ENCODE measurements around the gene TTC23.
"Not testable (repeated sequence)": the region's sequence is repeated elsewhere in the genome, so short reads cannot be mapped to it uniquely, and the experiment has no call there.

Gene TTC23

DNA sequence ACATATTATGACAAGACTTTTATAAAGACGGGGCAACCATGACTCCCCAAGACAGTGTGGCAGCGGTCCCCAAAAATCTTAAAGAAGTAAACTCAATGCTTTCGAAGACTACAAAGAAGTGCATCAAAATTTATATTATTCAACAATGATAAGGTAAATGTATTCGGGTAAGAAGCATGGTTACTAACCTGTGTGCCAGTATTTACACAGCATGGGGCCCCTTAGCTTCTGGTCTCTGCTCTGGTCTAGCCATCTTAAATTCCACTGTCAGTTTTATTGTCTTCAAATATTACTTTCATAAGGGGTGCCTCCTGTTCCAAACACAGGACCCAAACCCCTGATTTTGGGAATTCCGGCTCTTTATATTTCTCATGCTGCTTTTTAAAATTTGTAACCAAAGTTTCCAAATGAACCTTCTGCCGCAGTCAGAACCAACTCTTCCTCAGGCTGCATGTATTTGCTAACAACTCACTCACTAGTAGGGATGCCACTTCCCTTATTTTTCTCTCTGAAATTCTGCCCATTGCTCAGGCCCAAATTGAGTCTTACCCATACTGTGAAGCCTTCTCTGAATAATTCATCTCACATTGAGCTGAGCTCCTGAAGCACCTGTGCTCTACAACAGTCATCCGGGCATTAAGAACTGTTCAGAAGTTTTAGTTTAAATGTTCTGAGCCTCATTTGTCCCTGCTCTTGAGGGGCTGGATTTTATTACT lies 1.2 kb downstream of the TTC23 start:
- no peak for DNase-seq (ENCODE audit: low spot score)

DNA sequence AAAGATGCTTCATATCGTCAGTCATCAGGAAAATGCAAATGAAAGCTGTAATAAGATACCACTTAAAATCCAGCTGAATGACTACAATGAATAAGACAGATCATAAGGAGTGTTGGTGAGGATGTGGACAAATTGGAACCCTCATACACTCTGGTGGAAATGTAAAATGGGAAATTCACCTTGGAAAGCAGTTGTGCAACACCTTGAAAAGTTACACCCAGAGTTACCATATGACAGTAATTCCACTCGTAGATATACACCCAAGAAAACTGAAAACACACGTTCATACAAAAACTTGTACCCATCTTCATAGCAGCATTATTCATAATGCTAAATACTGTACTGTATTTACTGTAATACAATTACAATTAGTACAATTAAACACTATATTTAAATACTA lies 2.3 kb downstream of the TTC23 start:
- DNase-seq (ENCODE audit: low spot score), result no peak

DNA sequence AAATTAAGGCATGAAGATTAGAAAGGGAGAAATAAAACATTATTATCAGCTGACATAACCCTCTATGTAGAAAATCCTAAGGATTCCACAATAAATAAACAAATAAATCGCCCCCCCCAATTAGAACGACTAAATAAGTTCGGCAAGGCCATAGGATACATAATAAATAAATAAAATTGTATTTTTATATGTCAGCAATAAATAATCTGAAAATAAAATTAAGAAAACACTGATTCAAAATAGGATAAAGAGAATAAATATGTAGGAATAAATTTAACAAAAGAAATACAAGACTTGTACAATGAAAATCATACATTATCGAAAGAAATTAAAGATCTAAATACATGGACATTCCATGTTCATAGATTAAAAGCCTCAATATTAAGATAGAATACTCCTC lies 5.1 kb downstream of the TTC23 start:
- DNase-seq (ENCODE audit: low spot score), result no peak

DNA sequence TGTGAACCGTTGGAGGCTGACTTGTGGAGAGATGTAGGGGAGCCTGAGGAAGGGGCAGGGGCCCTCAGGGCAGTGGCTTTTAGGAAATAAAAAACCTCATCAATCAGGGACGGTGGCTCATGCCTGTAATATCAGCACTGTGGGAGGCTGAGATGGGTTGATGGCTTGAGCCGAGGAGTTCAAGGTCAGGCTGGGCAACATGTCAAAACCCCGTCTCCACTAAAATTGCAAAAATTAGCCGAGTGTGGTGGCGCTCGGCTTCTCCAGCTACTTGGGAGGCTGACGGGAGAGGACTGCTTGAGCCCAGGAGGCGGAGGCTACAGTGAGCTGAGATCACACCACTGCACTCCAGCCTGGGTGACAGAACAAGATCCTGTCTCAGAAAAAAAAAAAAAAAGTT lies 7.6 kb downstream of the TTC23 start:
- DNase-seq (ENCODE audit: low spot score), result no peak

DNA sequence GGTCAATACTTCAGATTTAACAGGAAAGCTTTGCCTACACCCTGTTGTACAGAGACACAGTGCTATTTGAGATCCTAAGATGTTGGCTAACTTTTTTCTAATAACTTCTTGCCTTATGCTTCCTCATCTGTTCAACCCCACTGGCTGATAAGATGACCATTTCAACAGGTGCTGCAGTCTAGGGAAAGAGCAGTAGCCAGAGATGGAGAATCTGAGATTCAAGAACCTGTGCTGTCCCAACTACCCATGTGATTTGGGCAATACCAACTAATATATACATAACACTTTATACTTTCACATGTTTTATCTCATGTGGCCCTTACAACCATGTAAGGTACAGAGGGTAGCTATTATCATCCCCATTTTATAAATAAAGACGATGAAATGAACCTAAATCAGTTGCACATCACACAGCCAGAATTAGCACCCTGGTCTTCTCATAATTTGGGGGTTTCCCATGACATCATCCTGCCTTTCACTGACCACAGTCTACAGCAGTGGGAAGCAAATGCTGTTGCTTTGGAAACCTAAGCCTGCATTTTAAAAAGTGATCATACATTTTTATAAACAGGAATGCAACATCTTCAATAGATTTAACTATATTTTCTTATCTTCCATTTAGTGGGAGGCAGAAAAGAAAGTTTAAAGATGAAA lies 9.7 kb downstream of the TTC23 start:
- no peak for DNase-seq (ENCODE audit: low spot score)

DNA sequence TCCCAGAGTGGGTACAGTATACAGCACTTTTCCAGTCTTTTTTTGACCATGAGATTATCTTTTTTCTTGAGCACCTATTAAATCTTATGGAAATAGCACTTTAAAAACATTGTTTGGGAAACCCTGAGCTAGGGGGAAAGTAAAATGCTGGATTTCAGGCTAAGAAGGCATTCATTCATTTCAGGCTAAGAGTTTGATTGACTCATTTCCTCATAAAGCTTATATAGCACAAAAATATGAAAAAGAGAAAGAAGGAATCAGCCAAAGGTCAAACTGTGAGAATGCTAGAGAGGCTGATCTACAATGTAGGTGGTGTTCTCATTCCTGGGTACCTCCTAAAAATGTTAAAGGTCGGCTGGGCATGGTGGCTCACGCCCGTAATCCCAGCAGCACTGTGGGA lies 10.5 kb downstream of the TTC23 start:
- no peak for DNase-seq (ENCODE audit: low spot score)

DNA sequence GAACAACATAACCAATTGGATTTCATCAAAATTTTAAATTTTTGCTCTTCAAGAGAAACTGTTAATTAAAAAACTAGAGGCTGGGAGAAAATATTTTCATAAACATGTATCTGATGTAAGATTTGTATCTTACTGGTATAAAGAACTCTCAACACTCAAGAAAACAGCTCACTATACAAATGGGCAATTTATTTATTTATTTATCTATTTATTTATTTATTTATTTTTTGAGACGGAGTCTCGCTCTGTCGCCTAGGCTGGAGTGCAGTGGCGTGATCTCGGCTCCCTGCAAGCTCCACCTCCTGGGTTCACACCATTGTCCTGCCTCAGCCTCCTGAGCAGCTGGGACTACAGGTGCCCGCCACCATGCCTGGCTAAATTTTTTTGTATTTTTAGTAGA lies 15.2 kb downstream of the TTC23 start:
- DNase-seq (ENCODE audit: low spot score), result not testable (repeated sequence)

DNA sequence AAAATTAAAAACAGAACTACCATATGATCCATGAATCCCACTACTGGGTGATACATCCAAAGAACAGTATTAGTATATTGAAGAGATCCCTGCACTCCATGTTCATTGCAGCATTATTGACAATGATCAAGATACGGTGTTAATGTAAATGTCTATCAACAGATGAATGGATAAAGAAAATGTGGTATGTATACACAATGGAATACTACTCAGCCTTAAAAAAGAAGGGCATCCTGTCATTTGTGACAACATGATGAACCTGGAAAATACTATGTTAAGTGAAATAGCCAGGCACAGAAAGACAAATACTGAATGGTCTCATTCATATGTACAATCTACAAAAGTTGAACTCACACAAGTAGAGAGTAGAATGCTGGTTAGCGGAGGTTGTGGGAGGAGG lies 16.6 kb downstream of the TTC23 start:
- DNase-seq (ENCODE audit: low spot score), result no peak

DNA sequence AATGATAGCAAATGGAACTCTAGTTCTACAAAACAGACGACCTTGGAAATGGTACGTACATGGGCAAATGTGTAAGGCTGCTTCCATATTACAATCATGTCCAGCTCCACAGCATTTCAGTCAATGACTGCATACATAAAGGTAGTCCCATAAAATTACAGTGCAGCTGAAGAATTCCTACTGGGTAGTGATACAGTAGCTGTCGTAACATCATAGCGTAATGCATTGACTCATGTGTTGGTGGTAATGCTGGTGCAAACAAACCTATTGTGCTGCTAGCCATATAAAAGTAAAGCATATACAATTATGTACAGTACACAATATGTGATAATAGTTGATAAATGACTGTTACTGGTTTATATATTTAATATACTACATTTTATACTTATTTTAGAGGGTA lies 18.5 kb downstream of the TTC23 start:
- DNase-seq (ENCODE audit: low spot score), result no peak

DNA sequence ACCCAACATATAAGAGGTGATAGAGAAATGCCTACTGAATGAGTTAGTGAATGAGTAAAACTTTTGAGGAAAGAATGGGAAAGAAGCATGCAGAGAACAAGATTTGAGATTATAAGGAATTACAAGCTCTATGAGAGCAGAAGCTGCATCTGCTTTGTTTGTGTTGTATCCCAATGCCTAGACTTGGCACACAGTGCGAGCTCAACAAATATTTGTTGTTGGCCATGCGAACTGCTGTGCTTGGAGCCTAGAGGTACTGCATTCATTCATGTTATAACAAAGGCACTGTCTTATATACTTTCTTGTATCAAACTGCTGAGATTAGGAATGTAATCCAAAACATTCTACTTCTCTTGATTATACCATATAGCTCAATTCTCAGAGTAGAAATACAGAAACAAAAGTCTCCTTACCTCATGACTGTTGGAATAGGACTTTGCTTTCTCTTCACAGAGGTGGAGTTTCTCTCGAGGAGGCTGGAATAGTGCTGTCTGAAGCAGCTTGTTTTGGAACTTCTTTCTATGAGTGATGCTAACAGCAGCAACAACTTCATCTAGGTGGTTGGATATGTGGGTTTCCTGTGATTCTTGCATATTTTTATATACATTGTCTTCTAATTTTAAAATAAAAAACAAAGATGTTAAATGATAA lies 21.1 kb downstream of the TTC23 start:
- DNase-seq (ENCODE audit: low spot score), result no peak

DNA sequence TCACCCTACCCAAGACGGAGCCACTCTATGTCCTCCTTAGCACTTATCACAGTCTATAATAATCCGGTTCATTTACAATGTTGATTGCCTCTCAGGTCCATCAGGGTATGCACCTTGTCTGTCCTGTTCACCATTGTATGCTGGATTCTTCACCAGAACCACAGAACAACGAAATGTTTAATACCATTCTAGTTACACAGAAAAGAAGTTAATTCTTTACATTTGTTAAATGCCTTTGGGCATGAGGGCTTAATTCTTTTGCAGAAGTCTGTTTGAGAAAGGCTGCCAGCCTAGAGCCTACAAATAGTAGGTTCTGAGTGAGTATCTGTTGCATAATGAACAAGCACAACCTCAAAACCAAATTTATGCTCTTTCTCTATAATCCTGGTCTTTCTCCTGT lies 22.6 kb downstream of the TTC23 start:
- no peak for DNase-seq (ENCODE audit: low spot score)

DNA sequence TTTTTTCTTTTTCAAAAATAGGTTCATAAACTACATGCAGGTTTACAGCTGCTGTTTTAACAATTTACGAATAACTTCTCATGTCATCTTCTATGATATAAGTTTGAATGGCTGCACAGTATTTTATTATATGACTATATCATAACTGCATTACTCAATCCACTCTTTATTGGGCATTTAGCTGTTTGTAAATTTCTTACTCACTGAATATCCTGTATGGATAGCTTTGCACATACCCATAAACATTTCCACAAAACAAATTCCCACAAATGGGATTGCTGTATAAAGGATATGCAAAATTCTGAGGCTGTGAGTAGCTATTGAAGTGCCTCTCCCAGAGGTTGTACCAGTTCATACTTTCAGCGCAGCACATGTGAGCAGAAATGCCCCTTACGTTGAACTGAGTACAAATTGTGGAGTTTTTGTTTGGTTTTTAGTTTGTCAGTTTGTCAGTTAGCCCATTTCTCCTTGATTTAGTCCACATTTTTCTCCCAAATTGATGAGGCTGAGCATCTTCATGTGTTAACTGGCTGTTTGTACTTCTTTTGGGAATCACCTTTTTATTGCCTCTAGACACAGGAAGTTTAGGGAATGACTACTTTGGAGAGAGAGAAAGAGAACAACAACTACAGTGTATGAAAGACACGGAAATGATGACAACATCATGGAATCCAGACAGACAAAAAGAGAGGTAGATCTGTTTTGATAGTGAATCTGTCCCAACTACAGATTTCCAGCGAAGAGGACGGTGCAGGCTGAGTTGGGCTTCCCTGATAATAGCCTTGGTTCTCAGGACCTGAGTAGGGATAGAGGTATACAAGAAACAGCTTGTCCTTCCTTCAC lies 24.8 kb downstream of the TTC23 start:
- DNase-seq (ENCODE audit: low spot score), result no peak

DNA sequence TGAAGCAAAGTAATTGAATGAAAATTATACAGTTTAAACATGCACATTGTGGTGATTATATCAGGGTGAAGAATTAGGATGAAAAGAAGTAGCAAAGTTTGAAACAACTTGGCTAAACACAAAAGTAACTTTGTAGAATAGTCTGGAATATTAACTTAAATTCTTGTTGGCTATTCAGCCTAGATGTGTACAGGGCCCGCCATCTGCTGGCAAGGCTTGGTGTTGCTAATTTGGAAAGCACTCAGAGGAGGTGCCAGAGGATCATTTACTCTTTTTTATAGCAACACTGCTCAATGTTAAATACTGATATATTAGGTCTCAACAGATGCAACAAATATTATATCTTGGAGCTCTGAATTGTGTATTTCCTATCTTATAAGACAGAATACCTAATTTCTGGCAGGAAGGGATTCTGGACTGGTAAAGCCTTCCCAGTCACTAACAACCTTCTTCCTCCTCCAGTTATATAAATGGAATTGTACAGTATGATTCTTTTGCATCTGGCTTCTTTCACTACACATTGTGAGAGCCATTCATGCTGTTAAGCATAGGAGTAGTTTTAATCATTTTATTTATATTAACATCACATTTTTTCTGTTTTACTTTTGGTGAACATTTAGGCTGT lies 36.1 kb downstream of the TTC23 start:
- DNase-seq (ENCODE audit: low spot score), result peak; percentile 85

DNA sequence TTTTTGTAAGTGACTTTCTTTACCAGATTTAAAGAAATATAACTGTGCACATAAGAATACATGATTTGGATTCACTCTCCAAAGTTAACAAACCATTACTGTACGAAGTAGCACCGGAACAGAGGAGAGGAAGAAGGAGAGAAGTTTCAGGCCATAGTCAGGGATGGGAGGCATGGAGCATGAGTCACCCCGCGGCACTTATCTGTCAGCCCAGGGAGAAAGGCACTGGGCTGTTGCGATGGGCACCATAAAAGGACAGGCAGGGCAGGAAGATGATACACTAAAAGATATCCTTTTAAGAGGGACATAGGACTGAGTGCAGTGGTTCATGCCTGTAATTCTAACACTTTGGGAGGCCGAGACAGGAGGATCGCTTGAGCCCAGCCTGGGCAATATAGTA lies 37.0 kb downstream of the TTC23 start:
- DNase-seq (ENCODE audit: low spot score), result peak; percentile 22

DNA sequence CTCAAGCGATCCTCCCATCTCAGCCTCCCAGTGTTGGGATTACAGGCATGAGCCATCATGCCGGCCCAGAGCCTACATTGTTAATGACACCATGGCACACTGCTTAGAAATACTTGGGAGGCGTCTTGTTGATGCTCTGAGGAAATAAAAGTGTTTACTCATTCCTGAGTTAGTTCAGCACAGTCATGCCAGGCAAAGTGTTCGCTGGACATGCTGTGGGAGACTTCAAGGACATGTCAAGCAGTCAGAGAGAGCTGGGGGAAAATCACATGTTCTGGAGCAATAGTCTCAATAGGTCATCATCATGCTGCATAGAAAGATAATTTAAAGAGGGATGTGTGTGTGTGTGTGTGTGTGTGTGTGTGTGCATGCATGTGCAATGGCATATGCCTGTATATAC lies 37.5 kb downstream of the TTC23 start:
- no peak for DNase-seq (ENCODE audit: low spot score)

DNA sequence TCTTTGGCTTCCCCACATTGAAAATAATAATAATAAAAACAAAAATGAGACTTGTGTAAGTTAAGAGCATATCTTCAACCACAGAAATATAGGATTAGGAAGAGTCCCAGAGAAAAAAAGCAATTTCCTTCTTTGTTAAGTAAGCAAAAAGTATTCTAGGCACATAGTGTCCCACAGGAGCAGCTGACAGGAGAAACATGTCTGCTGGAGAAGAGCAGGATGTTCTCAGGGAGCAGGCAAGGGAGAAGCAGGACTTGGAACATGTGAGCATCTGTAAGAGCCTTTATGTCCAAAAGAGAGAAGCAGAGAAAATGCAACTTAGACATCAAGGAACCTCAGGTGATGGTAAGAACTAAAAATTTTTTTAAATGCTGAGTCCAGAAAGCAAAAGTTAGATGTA lies 39.0 kb downstream of the TTC23 start:
- no peak for DNase-seq (ENCODE audit: low spot score)

DNA sequence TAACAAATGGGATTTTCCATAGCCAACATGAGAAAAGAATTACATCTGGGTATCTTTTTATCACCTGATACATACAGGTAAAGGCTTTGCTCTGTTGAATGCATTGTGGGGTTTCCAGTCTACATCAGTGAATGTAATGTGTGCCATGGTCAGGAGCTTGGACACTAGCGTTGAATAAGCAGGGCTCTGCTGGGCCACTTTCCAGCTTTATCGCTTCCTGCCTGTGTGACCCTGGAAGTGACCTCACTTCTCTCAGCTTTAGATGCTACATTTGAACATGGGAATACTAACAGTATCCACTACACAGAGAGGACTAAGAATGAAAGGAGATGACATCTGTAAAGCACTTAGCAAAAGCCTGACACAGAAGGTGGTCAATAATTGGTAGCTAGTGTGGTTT lies 40.1 kb downstream of the TTC23 start:
- no peak for DNase-seq (ENCODE audit: low spot score)

DNA sequence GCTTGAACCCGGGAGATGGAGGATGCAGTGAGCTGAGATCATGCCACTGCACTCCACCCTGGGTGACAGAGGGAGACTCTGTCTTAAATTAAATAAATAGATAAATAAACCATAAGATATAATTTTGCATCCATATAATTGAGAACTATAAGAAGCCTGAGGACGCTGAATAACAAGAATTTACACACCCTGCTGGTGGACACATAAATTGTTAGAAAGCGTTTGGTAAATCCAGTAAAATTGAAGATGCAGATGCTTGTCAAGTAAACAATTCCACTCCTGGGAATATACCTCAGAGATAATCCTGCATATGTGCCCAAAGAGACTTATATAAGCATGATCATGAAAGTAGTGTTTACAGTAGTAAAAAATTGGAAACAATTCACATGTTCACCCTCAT lies 41.7 kb downstream of the TTC23 start:
- DNase-seq (ENCODE audit: low spot score), result no peak

DNA sequence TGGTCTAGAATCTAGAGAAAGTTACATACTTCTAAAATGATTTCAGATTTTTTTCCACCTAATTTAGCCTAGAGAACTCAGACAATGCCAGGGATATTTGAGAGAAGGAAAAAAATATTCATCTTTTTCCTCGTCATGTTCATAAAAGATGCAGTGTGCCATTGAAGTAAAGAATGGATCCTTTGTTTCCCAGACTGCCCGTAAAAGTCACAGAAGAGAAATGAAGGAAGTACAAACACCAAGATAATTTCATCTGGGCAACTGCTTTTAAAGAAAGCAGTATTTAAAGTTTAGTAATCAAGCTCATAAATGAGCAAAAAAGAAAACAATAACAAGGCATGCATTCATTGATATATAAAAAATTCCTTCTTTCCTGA lies 47.2 kb downstream of the TTC23 start:
- no peak for DNase-seq (ENCODE audit: low spot score)

DNA sequence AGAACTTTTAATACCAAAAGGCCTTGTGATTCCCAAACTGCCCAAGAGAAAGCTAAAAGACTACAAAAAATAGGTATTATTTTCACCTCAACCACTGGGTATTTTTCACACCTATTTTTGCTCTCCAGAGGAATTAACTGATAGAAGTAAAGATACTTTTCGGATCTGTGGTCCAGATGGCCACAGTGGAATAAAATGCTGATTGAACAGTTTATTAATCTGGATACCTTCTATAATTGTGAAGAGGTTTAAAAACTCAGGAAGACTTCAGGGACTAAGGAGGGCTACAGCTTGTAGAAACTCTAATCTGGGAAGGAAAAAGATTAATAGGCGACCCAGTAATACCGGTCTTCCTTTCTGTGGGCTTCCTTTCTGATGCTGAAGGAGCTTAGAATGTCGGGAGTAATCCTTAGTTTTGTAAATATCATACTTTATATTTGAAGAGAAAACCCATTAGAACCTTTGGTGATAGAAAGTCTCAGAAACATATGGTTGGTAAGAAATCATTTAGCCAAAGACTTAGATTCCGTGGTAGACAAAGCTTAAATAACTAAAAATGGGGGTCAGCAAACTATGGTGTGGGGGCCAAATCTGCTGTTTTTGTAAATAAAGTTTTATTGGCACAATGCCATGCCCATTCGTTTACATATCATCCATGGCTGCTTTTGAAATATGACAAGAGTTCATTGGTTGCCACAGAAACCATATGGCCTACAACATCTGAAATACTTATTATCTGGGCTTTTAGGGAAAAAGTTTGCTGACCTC lies 47.8 kb downstream of the TTC23 start:
- no peak for DNase-seq (ENCODE audit: low spot score)

DNA sequence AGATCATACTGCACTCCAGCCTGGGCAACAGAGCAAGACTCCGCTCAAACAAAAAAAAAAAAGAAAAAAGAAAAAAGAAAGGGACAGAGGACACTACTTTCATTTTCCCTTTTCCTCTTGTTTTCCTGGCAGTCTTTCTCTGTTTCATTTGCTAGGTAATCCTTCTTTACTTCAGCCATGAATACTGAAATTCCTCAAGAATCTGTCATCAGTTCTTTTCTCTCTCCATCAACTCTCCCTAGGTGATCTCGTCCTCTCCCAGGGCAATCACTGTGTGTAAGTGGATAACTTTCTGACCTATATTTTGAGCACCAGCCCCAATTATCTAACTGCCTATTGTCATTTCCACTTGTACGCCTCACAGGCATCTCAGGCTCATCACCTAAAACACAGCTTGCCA lies 51.5 kb downstream of the TTC23 start:
- no peak for DNase-seq (ENCODE audit: low spot score)

DNA sequence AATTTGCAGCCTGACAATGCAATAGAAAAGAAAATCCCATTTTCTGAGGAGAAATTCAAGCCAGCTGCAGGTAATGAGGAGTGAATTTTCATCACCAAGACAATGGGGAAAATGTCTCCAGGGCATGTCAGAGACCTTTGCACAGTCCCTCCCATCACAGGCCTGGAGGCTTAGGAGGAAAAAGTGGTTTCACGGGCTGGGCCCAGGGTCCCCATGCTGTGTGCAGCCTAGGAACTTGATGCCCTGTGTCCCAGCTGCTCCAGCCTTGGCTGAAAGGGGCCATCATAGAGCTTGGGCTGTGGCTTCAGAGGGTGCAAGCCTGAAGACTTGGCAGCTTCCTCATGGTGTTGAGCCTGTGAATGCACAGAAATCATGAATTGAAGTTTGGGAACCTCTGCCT lies 57.2 kb downstream of the TTC23 start:
- not testable (repeated sequence) for DNase-seq (ENCODE audit: low spot score)
